Left ventricle myocardium inferior (tissue), 1 donor: Measurements from ENCODE around the gene CRELD2. TPM values are rescaled to one million over a fixed set of nuclear protein-coding genes. Genes with fewer than 3 reads are reported as not detected.

Experiments used
- DNase-seq: peaks from one replicate; pipeline ENCODE4 v3.0.0-alpha.2; 2020
- H3K27ac ChIP-seq: fragments of 200-600 bp; replicated peaks from 2 replicates; pipeline ENCODE4 v1.8.0; 2021
- H3K27me3 ChIP-seq: fragments of 200-600 bp; 2 replicates; pipeline ENCODE4 v1.8.0; 2021; ENCODE audit warnings: low read depth
- H3K36me3 ChIP-seq: fragments of 200-600 bp; 2 replicates; pipeline ENCODE4 v1.8.0; 2021
- H3K4me1 ChIP-seq: fragments of 200-600 bp; 2 replicates; pipeline ENCODE4 v1.8.0; 2021
- H3K4me3 ChIP-seq: fragments of 200-600 bp; 2 replicates; pipeline ENCODE4 v1.8.0; 2021; ENCODE audit warnings: mild to moderate bottlenecking, moderate library complexity
- H3K9me3 ChIP-seq: fragments of 200-600 bp; replicated peaks from 2 replicates; pipeline ENCODE4 v1.8.0; 2021
- CTCF ChIP-seq: fragments of 200-600 bp; IDR thresholded peaks from 2 replicates; pipeline ENCODE4 v1.8.0; 2021; ENCODE audit warnings: antibody characterized with exemption, mild to moderate bottlenecking, borderline replicate concordance
- intact Hi-C: fragments of 100-400 bp; cut with micrococcal nuclease; formaldehyde crosslinking; loops from one replicate; pipeline ENCODE4 v1.11.0; 2022
- total RNA-seq: library from RNA; stranded (reverse); fragmentation: NEBNext Ultra II Directional; extraction: Animal tissue kit (Norgen Biotek cat#: 25700); gene quantifications from one replicate; pipeline ENCODE4 v1.2.1, GENCODE V29; 2021
- donor health status: DM: no; HTN: yes; CAD: no; lungs with severe emphysema.

The CRELD2 gene
- total RNA-seq, 1 donor from 2014 or later, result 25.5 TPM

GRCh38 chr22:49933236-49934159 is 15.1 kb downstream of the CRELD2 start:
- TF ChIP-seq CTCF, result no peak
- Histone ChIP-seq H3K9me3 (no peaks in the 10 kb centered on the region), H3K27ac (peak overlapping the region; percentile 97), H3K27me3 (peaks cover 9% of the 10 kb centered on the region), H3K4me1 (peaks cover 93% of the 10 kb centered on the region), H3K36me3 (no peaks in the 10 kb centered on the region), H3K4me3 (peak overlapping the region; percentile 67)
- intact Hi-C loops, result no loop called here
- peak; percentile 82 for DNase-seq

- peak overlapping the region; percentile 97 for H3K27ac ChIP-seq
- TF ChIP-seq CTCF, result no peak
- intact Hi-C loops, result no loop called here
- H3K9me3 ChIP-seq, result no peaks in the 10 kb centered on the region
- peak overlapping the region; percentile 67 for H3K4me3 ChIP-seq
- peak; percentile 76 for DNase-seq
- peaks cover 1% of the 10 kb centered on the region for H3K27me3 ChIP-seq
- no peaks in the 10 kb centered on the region for H3K36me3 ChIP-seq
- peaks cover 93% of the 10 kb centered on the region for H3K4me1 ChIP-seq
Observed at GRCh38 chr22:49934160-49934890, 15.9 kb downstream of the CRELD2 start.

GRCh38 chr22:49934891-49935557 is 16.6 kb downstream of the CRELD2 start:
- no peak for TF ChIP-seq CTCF
- H3K27me3 ChIP-seq, result no peaks in the 10 kb centered on the region
- intact Hi-C loops, result no loop called here
- DNase-seq, result peak; percentile 90
- H3K9me3 ChIP-seq, result no peaks in the 10 kb centered on the region
- H3K27ac ChIP-seq, result peak overlapping the region; percentile 97
- peak overlapping the region; percentile 67 for H3K4me3 ChIP-seq
- H3K4me1 ChIP-seq, result peaks cover 86% of the 10 kb centered on the region
- no peaks in the 10 kb centered on the region for H3K36me3 ChIP-seq

GRCh38 chr22:49935561-49935960 is 17.1 kb downstream of the CRELD2 start:
- H3K4me1 ChIP-seq, result peaks cover 81% of the 10 kb centered on the region
- DNase-seq, result no peak
- no peak for TF ChIP-seq CTCF
- intact Hi-C loops, result no loop called here
- H3K4me3 ChIP-seq, result peak overlapping the region; percentile 67
- H3K27ac ChIP-seq, result peak overlapping the region; percentile 97
- H3K27me3 ChIP-seq, result no peaks in the 10 kb centered on the region
- H3K36me3 ChIP-seq, result no peaks in the 10 kb centered on the region
- no peaks in the 10 kb centered on the region for H3K9me3 ChIP-seq
